22Rv1 (cell line): Measurements from ENCODE around the gene HP1BP3.

Experiments
- H3K27ac ChIP-seq: fragments of 450-650 bp; 2 replicates; pipeline ENCODE4 v1.5.1; 2017
- CTCF ChIP-seq: fragments of 450-650 bp; IDR thresholded peaks from 2 replicates; pipeline ENCODE4 v1.5.1; 2017; ENCODE audit warnings: mild to moderate bottlenecking
- ZFX ChIP-seq: fragments of 450-650 bp; IDR thresholded peaks from 2 replicates; pipeline ENCODE4 v1.6.1; 2017; ENCODE audit warnings: antibody characterized with exemption, borderline replicate concordance

Gene HP1BP3

GRCh38 chr1:20787029-20787839 is at the start of gene HP1BP3:
HP1BP3 (minus strand) TSS chr1:20787307; CDS start chr1:20780440, 6,867 bp downstream.
- peak within 1 kb of the TSS; percentile 94 for H3K27ac ChIP-seq
- TF ChIP-seq ZFX, result no peak
- no peak for TF ChIP-seq CTCF

- H3K27ac ChIP-seq, result no peak overlapping the region
- no peak for TF ChIP-seq ZFX
- TF ChIP-seq CTCF, result no peak
These were observed 49.1 kb upstream of the HP1BP3 start for GRCh38 chr1:20836230-20836629.

- TF ChIP-seq ZFX, result no peak
- TF ChIP-seq CTCF, result no peak
- no peak overlapping the region for H3K27ac ChIP-seq
These were observed 47.7 kb upstream of the HP1BP3 start for GRCh38 chr1:20834780-20835179.

GRCh38 chr1:20834192-20834591 is 47.1 kb upstream of the HP1BP3 start:
- no peak overlapping the region for H3K27ac ChIP-seq
- TF ChIP-seq CTCF (no peak), ZFX (no peak)

GRCh38 chr1:20830378-20830777 is 43.3 kb upstream of the HP1BP3 start:
- no peak overlapping the region for H3K27ac ChIP-seq
- no peak for TF ChIP-seq ZFX
- no peak for TF ChIP-seq CTCF

GRCh38 chr1:20829946-20830345 is 42.8 kb upstream of the HP1BP3 start:
- no peak for TF ChIP-seq CTCF
- no peak for TF ChIP-seq ZFX
- no peak overlapping the region for H3K27ac ChIP-seq

GRCh38 chr1:20829531-20829930 is 42.4 kb upstream of the HP1BP3 start:
- TF ChIP-seq ZFX (no peak), CTCF (no peak)
- H3K27ac ChIP-seq, result no peak overlapping the region
